Right atrium auricular region (tissue), 2 donors: ENCODE measurements around the gene NXPH1. TPM values are rescaled to one million over a fixed set of nuclear protein-coding genes. Genes with fewer than 3 reads are reported as not detected.

ENCODE experiments used
- DNase-seq: peaks from one replicate; pipeline ENCODE4 v3.0.0-alpha.2; 2019; ENCODE audit warnings: low spot score
- H3K27ac ChIP-seq, 2 donors: fragments of 200-600 bp; sonication (generic); 1 replicate in 1 of 2; 2 replicates in 1 of 2; pipeline ENCODE4 v1.5.1; 2016 to 2019
- H3K27me3 ChIP-seq, 2 donors: fragments of 200-600 bp; sonication (generic); one replicate each; pipeline versions ENCODE4 v1.5.1 to v1.6.0; 2017 to 2019
- H3K36me3 ChIP-seq: fragments of 200-600 bp; sonication (generic); one replicate; pipeline ENCODE4 v1.5.1; 2016
- H3K4me1 ChIP-seq, 2 donors: fragments of 200-600 bp; sonication (generic); one replicate each; pipeline versions ENCODE4 v1.5.1 to v1.6.0; 2017 to 2019
- H3K4me3 ChIP-seq, 2 donors: fragments of 200-600 bp; sonication (generic); 1 replicate in 1 of 2; 2 replicates in 1 of 2; pipeline ENCODE4 v1.5.1; 2017 to 2019; ENCODE audit warnings: mild to moderate bottlenecking in 1 of 2, moderate library complexity in 1 of 2
- H3K9me3 ChIP-seq, 2 donors: fragments of 200-600 bp; sonication (generic); one replicate each; pipeline ENCODE4 v1.5.1; 2019
- CTCF ChIP-seq, 2 donors: fragments of 200-600 bp; sonication (generic); IDR thresholded peaks; one replicate each; pipeline ENCODE4 v1.5.1; 2019; ENCODE audit warnings: antibody characterized with exemption in 2 of 2
- total RNA-seq, 2 donors: library from RNA; depleted of rRNA; stranded (reverse); fragments of >200 nt; gene quantifications; one replicate each; pipeline ENCODE4 v1.1.0, GENCODE V29; 2016

Gene NXPH1
- total RNA-seq, 2 donors from 2014 or later: not detected

DNA sequence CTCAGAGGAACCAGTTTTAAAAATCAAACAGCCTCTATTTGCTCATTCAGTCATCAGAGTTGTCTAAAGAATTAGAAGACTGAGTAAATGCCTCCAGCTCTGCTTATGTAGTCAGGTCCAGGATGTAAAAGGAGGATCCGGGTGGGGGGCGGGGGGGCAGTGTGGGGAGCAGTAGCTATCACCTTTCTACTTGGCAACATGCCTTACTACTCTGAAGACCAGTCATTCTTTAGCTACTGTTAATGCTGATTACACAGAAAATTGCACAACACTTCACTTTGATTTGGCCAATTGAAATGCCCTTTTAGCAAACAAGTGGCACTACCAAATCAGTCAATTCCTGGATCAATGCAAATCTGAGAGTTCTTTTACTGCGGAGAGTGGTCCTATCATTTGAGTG is 164.2 kb downstream of the NXPH1 start:
- no peak for TF ChIP-seq CTCF (IDR thresholded peaks at IDR 0.05)
- Histone ChIP-seq H3K27me3 (no peaks in the 10 kb centered on the region), H3K4me3 (no peak overlapping the region)

DNA sequence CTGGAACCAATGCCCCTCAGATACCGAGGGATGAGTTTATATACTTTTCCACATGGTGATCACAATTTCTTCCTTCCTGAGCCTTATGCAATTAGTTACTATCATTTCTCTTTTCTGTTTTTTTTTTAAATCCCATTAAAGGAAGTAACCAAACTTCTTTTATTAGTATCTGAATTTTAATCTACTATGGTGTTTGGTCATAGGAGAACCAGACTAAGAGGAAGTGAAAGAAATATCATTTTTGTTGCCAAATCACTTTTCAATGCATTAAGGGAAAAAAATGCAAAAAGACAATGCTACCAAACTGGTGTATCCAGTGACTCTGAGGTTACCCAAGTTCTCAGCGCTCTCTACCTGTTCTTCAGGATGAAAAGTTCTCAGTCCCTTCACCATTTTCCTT is 167.7 kb downstream of the NXPH1 start:
- Histone ChIP-seq H3K4me3 (no peak overlapping the region), H3K9me3 (no peaks in the 10 kb centered on the region), H3K27me3 (no peaks in the 10 kb centered on the region), H3K36me3 (no peaks in the 10 kb centered on the region), H3K27ac (no peak overlapping the region), H3K4me1 (no peaks in the 10 kb centered on the region)
- DNase-seq: no peak
- no peak for TF ChIP-seq CTCF (IDR thresholded peaks at IDR 0.05)

More for the DNA sequence above, 164.2 kb downstream of the NXPH1 start:
- no peaks in the 10 kb centered on the region for H3K9me3 ChIP-seq
- H3K36me3 ChIP-seq: no peaks in the 10 kb centered on the region
- DNase-seq: no peak
- H3K4me1 ChIP-seq: no peaks in the 10 kb centered on the region
- no peak overlapping the region for H3K27ac ChIP-seq

GRCh38 chr7:8605221-8605620 is 171.8 kb downstream of the NXPH1 start:
- Histone ChIP-seq H3K9me3 (no peaks in the 10 kb centered on the region), H3K4me1 (no peaks in the 10 kb centered on the region), H3K4me3 (no peak overlapping the region), H3K36me3 (no peaks in the 10 kb centered on the region), H3K27me3 (no peaks in the 10 kb centered on the region), H3K27ac (no peak overlapping the region)
- no peak for TF ChIP-seq CTCF (IDR thresholded peaks at IDR 0.05)
- no peak for DNase-seq

- Histone ChIP-seq H3K4me3 (no peak overlapping the region), H3K27me3 (no peaks in the 10 kb centered on the region), H3K36me3 (no peaks in the 10 kb centered on the region), H3K9me3 (no peaks in the 10 kb centered on the region), H3K27ac (no peak overlapping the region), H3K4me1 (no peaks in the 10 kb centered on the region)
- TF ChIP-seq CTCF (IDR thresholded peaks at IDR 0.05): no peak
- DNase-seq: no peak
These were observed 179.2 kb downstream of the NXPH1 start for GRCh38 chr7:8612584-8612983.

DNA sequence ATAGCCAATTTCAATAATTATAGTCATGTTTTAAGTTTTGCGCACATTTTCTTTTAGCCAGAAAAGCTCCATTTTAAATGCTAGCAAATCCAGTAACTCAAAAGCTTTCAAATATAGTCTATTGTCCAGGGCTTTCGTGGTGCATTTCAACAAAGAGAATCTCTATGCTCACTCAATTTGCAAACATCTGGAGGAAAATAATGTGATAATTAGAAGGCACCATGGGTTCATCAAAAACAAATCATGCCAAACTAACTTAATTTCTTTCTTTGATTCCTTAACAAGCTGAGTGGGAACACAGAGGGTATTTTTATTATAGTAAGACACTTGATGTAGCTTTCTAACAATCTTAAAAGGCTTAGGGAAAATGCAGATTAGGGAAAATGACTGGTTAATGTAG is 179.8 kb downstream of the NXPH1 start:
- DNase-seq: no peak
- Histone ChIP-seq H3K27me3 (no peaks in the 10 kb centered on the region), H3K36me3 (no peaks in the 10 kb centered on the region), H3K4me1 (no peaks in the 10 kb centered on the region), H3K9me3 (no peaks in the 10 kb centered on the region), H3K27ac (no peak overlapping the region), H3K4me3 (no peak overlapping the region)
- no peak for TF ChIP-seq CTCF (IDR thresholded peaks at IDR 0.05)

DNA sequence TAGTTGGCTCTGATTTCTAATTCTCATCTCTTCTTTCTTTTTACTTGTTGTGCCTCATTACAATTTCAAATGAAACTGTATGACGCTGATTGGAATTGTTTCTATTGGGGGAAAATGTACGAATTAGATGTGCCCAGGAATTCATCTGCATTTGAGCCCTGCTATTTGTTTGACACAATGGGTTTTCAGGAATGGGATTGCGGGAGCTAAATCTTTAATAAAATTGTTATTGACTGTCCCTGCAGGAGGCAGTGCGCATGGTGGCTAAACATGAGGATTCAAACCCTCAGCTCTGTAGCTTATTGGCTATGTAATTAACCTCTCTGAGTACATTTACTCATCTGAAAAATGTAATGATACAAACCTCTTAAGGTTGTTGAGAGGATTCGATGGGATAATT is 181.6 kb downstream of the NXPH1 start:
- TF ChIP-seq CTCF (IDR thresholded peaks at IDR 0.05): no peak
- no peaks in the 10 kb centered on the region for H3K27me3 ChIP-seq
- DNase-seq: no peak
- no peaks in the 10 kb centered on the region for H3K4me1 ChIP-seq
- H3K27ac ChIP-seq: no peak overlapping the region
- H3K9me3 ChIP-seq: no peaks in the 10 kb centered on the region
- no peak overlapping the region for H3K4me3 ChIP-seq
- no peaks in the 10 kb centered on the region for H3K36me3 ChIP-seq
